BE2C (cell line): Measurements from ENCODE around the gene HDAC3.

Experiments
- DNase-seq: peaks from one replicate; pipeline ENCODE4 v3.0.0-alpha.2; 2020
- H3K27me3 ChIP-seq: fragments of 250-450 bp; sonication (Bioruptor Pico); 2 replicates; pipeline ENCODE4 v1.5.1; 2020; ENCODE audit warnings: mild to moderate bottlenecking
- H3K36me3 ChIP-seq: fragments of 250-450 bp; sonication (Bioruptor Pico); 2 replicates; pipeline ENCODE4 v1.5.1; 2020; ENCODE audit warnings: mild to moderate bottlenecking
- H3K4me1 ChIP-seq: fragments of 250-450 bp; sonication (Bioruptor Pico); 2 replicates; pipeline ENCODE4 v1.5.1; 2020
- H3K4me3 ChIP-seq: 2 replicates; pipeline ENCODE4 v1.5.1; 2011; ENCODE audit warnings: low read depth, low read length
- H3K9me3 ChIP-seq: fragments of 250-450 bp; sonication (Bioruptor Pico); 2 replicates; pipeline ENCODE4 v1.5.1; 2020
- TF ChIP-seq, protein P1 (sequence below): IDR thresholded peaks from 2 replicates; pipeline ENCODE4 v1.5.1; 2012; ENCODE audit warnings: mild to moderate bottlenecking, low read depth, low read length

The HDAC3 gene

DNA sequence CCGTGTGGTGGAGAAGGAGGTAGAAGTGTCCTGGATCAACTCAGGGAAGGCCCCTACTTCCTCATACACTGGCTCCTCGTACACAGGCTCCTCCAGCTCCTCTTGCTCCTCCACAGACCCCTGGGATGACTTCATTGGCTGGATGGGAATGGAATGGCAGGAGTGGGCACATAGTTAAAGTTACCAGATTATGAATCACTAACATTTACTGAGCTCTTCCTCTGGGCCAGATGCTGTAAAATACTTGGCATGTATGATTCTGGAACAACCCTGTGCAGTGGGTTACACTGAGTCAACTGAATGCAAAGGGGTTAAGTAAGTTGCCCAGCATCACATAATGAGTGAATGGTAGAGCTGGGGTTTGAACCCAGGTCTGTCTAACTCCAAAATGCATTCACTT lies 17.6 kb upstream of the HDAC3 start:
- TF ChIP-seq, protein P1, sequence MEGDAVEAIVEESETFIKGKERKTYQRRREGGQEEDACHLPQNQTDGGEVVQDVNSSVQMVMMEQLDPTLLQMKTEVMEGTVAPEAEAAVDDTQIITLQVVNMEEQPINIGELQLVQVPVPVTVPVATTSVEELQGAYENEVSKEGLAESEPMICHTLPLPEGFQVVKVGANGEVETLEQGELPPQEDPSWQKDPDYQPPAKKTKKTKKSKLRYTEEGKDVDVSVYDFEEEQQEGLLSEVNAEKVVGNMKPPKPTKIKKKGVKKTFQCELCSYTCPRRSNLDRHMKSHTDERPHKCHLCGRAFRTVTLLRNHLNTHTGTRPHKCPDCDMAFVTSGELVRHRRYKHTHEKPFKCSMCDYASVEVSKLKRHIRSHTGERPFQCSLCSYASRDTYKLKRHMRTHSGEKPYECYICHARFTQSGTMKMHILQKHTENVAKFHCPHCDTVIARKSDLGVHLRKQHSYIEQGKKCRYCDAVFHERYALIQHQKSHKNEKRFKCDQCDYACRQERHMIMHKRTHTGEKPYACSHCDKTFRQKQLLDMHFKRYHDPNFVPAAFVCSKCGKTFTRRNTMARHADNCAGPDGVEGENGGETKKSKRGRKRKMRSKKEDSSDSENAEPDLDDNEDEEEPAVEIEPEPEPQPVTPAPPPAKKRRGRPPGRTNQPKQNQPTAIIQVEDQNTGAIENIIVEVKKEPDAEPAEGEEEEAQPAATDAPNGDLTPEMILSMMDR = no peak
- peaks cover 18% of the 10 kb centered on the region for H3K36me3 ChIP-seq
- no peaks in the 10 kb centered on the region for H3K27me3 ChIP-seq
- H3K9me3 ChIP-seq = no peaks in the 10 kb centered on the region
- H3K4me1 ChIP-seq = no peaks in the 10 kb centered on the region; the same call in 1 of the 2 replicates
- no peak overlapping the region for H3K4me3 ChIP-seq
- no peak for DNase-seq

DNA sequence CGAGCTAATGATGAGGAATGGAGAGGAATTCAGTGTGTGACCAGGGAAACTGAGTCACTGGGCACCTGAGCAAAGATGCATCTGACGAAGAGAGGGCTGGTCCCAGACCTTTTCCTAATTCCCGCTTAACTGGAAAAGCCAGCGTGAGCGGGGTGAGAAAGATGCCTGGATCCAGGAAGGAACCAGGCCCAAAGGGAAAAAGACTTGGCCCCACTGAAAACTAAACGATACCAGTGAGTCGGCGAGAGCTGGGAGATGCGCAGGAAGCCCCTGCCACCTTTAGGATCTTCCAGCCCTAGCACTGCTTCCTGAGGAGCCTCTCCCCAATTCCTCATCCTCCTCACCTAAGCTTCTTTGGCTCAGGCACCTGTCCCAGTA lies 15.1 kb upstream of the HDAC3 start:
- H3K9me3 ChIP-seq = no peaks in the 10 kb centered on the region
- peak overlapping the region; percentile 65 for H3K4me3 ChIP-seq
- H3K36me3 ChIP-seq = peaks cover 12% of the 10 kb centered on the region
- H3K4me1 ChIP-seq = no peaks in the 10 kb centered on the region; the same call in 1 of the 2 replicates
- DNase-seq = no peak
- no peaks in the 10 kb centered on the region for H3K27me3 ChIP-seq
- TF ChIP-seq, protein P1 = no peak

DNA sequence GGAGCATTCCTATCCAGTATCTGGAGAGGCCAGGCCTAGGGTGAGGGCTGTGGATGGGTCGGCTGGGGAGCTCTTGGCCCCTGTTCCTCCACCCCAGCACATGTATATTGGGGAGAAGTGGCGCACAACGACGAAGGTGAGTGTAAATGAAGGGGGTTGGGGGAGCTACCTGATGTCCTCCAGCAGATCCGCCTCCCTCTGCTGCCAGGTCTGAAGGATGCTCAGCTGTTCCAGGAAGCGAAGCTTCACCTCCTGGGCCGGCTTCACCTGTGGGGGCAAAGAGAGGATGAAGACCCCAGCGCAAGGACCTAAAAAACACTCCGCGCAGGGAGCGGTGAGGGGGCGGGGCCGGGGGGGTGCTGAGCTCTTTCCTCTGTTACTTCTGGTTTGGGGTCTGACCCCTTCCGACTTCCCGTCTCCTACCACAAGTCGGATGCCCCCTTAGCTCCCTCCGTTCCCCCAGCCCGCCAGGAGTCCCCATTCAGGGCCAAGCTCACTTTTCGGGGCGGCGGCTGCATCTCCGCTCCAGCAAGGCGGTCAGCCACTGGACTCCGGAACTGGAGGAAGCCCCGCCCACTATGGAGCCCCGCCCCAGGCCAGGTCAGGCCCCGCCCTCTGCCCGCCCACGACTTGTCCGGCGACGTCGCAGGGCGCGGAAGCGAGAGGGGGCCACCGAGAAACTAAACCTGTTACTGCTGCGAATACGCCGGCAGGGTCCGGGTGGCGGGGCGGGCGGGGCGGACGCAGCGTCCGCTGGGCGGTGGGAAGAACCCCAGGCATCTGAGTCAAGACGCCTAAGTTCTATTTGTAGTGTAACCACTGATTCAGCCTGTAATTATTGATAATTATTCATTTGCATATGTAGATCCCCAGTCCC lies 14.4 kb upstream of the HDAC3 start, which contains the start of gene FCHSD1:
Gene FCHSD1, minus strand, starts transcription at position 568 of the 877 bp plus-strand sequence. Its CDS starts 50 bp downstream, at position 518.
- TF ChIP-seq, protein P1 = no peak
- Histone ChIP-seq H3K4me1 (no peaks in the 10 kb centered on the region; the same call in 1 of the 2 replicates), H3K4me3 (peak within 1 kb of the TSS; percentile 65), H3K9me3 (no peaks in the 10 kb centered on the region), H3K27me3 (no peaks in the 10 kb centered on the region), H3K36me3 (peaks cover 9% of the 10 kb centered on the region)
- DNase-seq = peak; percentile 94

DNA sequence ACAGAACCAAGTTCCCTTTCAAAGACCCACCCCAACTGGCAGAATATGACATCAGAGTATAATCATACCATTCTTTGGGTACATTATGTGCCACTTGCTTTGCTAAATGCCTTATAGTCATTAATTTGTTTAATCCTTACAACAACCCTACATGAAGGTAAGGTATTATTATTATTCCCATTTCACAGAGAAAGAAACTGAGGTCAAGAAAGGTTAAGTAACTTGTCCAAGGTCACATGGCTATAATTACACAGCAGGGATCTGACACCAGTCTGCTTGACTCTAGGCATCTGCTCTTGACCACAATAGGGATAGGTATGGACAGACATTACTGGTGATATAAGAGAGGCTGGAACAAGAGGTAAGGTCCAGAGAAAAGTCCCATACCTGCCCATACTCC lies 13.3 kb upstream of the HDAC3 start:
- Histone ChIP-seq H3K4me3 (no peak overlapping the region), H3K4me1 (no peaks in the 10 kb centered on the region; the same call in 1 of the 2 replicates), H3K27me3 (no peaks in the 10 kb centered on the region), H3K9me3 (no peaks in the 10 kb centered on the region), H3K36me3 (peaks cover 4% of the 10 kb centered on the region)
- TF ChIP-seq, protein P1 = no peak
- DNase-seq = no peak

DNA sequence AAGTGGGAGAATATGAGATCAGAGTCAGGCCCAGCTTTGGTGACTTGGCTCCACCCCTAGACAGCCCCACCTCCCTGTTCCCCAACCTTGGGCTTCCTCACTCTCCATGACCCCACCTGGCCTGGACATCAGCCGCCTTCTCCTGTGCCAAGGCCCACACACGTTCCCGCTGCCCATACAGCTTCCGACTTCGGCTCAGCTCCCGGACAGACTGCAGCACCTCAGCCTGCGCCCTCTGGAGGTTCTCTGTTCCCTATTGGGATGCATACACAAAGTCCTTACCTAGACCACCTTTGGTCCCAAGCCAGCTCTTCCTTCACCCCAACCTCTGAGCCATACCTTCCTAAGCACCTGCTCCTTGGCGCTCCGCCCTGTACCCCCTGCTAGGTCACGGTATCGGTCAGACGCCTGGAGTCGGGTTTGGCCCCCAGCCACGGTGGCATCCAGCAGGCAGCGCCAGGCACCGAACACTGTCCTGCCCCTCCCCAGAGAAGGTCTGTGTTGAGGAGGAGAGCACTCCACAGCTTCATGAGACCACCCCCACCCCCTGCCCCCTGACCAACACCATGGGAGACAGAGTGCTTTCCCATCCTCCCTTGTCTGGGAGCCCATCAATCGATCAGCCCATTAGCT lies 12.5 kb upstream of the HDAC3 start:
- H3K4me1 ChIP-seq = no peaks in the 10 kb centered on the region; the same call in 1 of the 2 replicates
- TF ChIP-seq, protein P1 = no peak
- DNase-seq = no peak
- H3K9me3 ChIP-seq = no peaks in the 10 kb centered on the region
- peaks cover 3% of the 10 kb centered on the region for H3K36me3 ChIP-seq
- no peak overlapping the region for H3K4me3 ChIP-seq
- H3K27me3 ChIP-seq = no peaks in the 10 kb centered on the region

DNA sequence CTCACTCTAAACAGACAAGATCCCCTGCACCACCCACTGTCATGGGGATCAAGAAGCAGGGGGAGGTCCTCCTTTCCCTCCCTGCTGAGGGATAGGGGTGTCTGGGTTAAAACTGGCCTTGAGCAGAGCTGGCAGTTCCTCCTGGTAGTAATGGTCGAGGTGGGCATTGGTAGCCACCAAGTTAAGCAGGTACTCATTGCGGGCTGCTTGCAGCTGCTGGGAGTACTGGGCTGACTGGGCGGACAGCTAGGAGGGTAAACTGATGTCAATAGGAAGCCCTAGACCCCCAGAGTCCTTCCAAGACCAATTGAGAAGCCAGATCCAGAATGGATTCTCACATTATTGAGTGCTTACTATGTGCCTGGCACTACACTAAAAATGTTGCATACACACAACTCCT lies 11.2 kb upstream of the HDAC3 start:
- Histone ChIP-seq H3K9me3 (no peaks in the 10 kb centered on the region), H3K4me3 (no peak overlapping the region), H3K4me1 (no peaks in the 10 kb centered on the region; the same call in 1 of the 2 replicates), H3K36me3 (no peaks in the 10 kb centered on the region), H3K27me3 (no peaks in the 10 kb centered on the region)
- no peak for DNase-seq
- TF ChIP-seq, protein P1 = no peak
